Kidney (tissue), 14 donors: ENCODE measurements around the gene AKT1. TPM values are rescaled to one million over a fixed set of nuclear protein-coding genes. Genes with fewer than 3 reads are reported as not detected.

ENCODE experiments used
- DNase-seq, 5 donors: peaks; one replicate each; pipeline ENCODE4 v3.0.0-alpha.2; 2013 to 2020
- FAIRE-seq: peaks from 2 replicates; lab custom pipeline; 2012; peaks lifted over from hg19 to GRCh38; lab: Jason Lieb, UNC
- H3K27ac ChIP-seq, 2 donors: one replicate each; pipeline ENCODE4 v1.7.0; 2013; ENCODE audit warnings: low read depth in 2 of 2, low read length in 2 of 2, inconsistent platforms in 1 of 2
- H3K27me3 ChIP-seq: one replicate; pipeline ENCODE4 v1.7.1; 2013; ENCODE audit warnings: low read length, inconsistent platforms; ENCODE audit not compliant: control insufficient read depth, insufficient read depth
- H3K36me3 ChIP-seq, 3 donors: one replicate each; pipeline versions ENCODE4 v1.7.0 to v1.7.1; 2013; ENCODE audit warnings: low read length in 3 of 3, control low read depth in 1 of 3, inconsistent platforms in 1 of 3; ENCODE audit not compliant: insufficient read depth in 3 of 3, control insufficient read depth in 2 of 3
- H3K4me1 ChIP-seq, 3 donors: one replicate each; pipeline versions ENCODE4 v1.7.0 to v1.7.1; 2013; ENCODE audit warnings: low read length in 3 of 3, inconsistent platforms in 1 of 3, low read depth in 1 of 3; ENCODE audit not compliant: control insufficient read depth in 2 of 3, insufficient read depth in 2 of 3
- H3K4me3 ChIP-seq, 3 donors: one replicate each; pipeline versions ENCODE4 v1.7.0 to v1.8.1; 2013; ENCODE audit warnings: low read length in 3 of 3, control low read depth in 1 of 3, inconsistent platforms in 1 of 3
- H3K9ac ChIP-seq, 3 donors: one replicate each; pipeline versions ENCODE4 v1.7.0 to v1.7.1; 2013; ENCODE audit warnings: low read length in 3 of 3, control low read depth in 1 of 3, inconsistent platforms in 1 of 3
- H3K9me3 ChIP-seq, 3 donors: one replicate each; pipeline versions ENCODE4 v1.7.0 to v1.7.1; 2013; ENCODE audit warnings: low read length in 3 of 3, control low read depth in 1 of 3, inconsistent platforms in 1 of 3; ENCODE audit not compliant: control insufficient read depth in 2 of 3, insufficient read depth in 1 of 3
- CTCF ChIP-seq: IDR thresholded peaks from 3 replicates; pipeline ENCODE4 v1.5.1; 2012; ENCODE audit warnings: mild to moderate bottlenecking, moderate library complexity, borderline replicate concordance; ENCODE audit not compliant: insufficient read depth; ENCODE audit errors: extremely low read depth
- intact Hi-C: fragments of 100-400 bp; cut with DNase I; formaldehyde crosslinking; loops from one replicate; pipeline ENCODE4 v1.11.1; 2022
- polyA plus RNA-seq: library from polyadenylated mRNA; stranded (reverse); fragments of 350-450 nt; fragmentation: Illumina TruSeq; extraction: RNeasy Lipid Tissue Mini Kit (QIAGEN cat#74804); gene quantifications from one replicate; pipeline ENCODE4 v1.2.3, GENCODE V29; 2014; ENCODE audit warnings: low read depth, low replicate concordance; ENCODE audit not compliant: insufficient read depth
- total RNA-seq: library from RNA; stranded (reverse); fragmentation: NEBNext Ultra II Directional; extraction: Animal tissue kit (Norgen Biotek cat#: 25700); gene quantifications from one replicate; pipeline ENCODE4 v1.2.1, GENCODE V29; 2021
- donor health status: control.
- donor health status: control.
- donor health status: control.
- donor health status: control.
- donor health status: control.
- donor health status: DM: yes; HTN: yes; CAD: no.
- donor health status: Normal renal cell carcinoma (clear cell type).

Gene AKT1
- total and polyA plus RNA-seq, 2 donors from 2014 or later: 70.6 to 125 TPM

GRCh38 chr14:104787736-104788135 lies 7.8 kb downstream of the AKT1 start:
- no peak for FAIRE-seq
- TF ChIP-seq CTCF: no peak
- no peaks in the 10 kb centered on the region for H3K36me3 ChIP-seq
- no peak overlapping the region for H3K9ac ChIP-seq
- no peak for DNase-seq
- H3K4me3 ChIP-seq: no peak overlapping the region
- intact Hi-C loops: no loop called here
- H3K9me3 ChIP-seq: no peaks in the 10 kb centered on the region
- H3K4me1 ChIP-seq: peaks cover 0 to 8% (median 3%) of the 10 kb centered on the region in 3 donors
- H3K27ac ChIP-seq: no peak overlapping the region
- H3K27me3 ChIP-seq: no peaks in the 10 kb centered on the region

GRCh38 chr14:104786726-104787675 lies 8.5 kb downstream of the AKT1 start:
- Histone ChIP-seq H3K27ac (no peak overlapping the region), H3K4me3 (no peak overlapping the region), H3K36me3 (no peaks in the 10 kb centered on the region), H3K27me3 (no peaks in the 10 kb centered on the region), H3K4me1 (peaks cover 0 to 1% (median 0%) of the 10 kb centered on the region in 3 donors), H3K9ac (no peak overlapping the region), H3K9me3 (no peaks in the 10 kb centered on the region)
- intact Hi-C loops: no loop called here
- no peak for DNase-seq
- TF ChIP-seq CTCF: no peak
- no peak for FAIRE-seq

- intact Hi-C loops: no loop called here
- Histone ChIP-seq H3K9me3 (no peaks in the 10 kb centered on the region), H3K27ac (no peak overlapping the region), H3K9ac (no peak overlapping the region), H3K4me1 (no peaks in the 10 kb centered on the region), H3K36me3 (no peaks in the 10 kb centered on the region), H3K4me3 (no peak overlapping the region), H3K27me3 (no peaks in the 10 kb centered on the region)
- FAIRE-seq: no peak
- no peak for TF ChIP-seq CTCF
- no peak for DNase-seq
Observed at GRCh38 chr14:104786091-104786586, 9.4 kb downstream of the AKT1 start.
